ENCODE data around the gene CDH26.

DNA sequence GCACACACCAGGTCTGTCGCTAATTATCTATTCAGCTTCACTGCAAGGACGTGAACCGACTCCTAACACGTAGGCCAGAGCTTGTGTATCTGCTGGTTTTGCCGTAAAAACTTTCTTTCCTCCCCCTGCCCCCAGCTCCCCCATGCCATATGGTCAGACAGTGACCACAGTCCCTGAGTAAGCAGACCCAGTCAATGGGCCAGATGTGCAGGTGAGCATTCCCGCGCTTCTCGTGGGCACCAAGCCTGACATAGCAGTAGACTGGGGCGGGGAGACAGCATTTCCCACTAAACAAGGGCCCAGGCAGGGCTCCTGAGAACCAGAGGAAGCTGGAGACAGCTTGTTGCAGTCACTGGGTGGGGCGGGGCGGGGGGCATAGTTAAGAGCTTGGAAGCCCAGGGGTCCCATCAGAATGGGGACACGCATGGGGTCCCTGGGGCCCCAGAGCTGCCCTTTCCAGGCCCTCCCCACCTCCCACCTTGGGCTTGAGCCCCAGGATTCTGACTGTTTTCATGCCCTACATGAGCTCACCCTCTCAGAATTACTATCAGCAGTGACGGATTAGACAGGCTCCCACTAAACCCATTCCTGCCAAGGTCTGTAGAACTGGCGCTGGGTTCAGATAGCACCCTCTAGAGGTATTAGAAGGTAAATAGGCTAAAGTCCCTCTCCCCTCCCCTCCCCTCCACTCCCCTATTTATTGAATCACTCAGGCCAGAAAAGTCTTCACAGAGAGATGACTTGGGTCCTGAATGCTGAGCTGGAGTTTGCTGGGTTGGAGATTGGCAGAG lies 51.8 kb downstream of the CDH26 start:
- TF ChIP-seq, protein P1, sequence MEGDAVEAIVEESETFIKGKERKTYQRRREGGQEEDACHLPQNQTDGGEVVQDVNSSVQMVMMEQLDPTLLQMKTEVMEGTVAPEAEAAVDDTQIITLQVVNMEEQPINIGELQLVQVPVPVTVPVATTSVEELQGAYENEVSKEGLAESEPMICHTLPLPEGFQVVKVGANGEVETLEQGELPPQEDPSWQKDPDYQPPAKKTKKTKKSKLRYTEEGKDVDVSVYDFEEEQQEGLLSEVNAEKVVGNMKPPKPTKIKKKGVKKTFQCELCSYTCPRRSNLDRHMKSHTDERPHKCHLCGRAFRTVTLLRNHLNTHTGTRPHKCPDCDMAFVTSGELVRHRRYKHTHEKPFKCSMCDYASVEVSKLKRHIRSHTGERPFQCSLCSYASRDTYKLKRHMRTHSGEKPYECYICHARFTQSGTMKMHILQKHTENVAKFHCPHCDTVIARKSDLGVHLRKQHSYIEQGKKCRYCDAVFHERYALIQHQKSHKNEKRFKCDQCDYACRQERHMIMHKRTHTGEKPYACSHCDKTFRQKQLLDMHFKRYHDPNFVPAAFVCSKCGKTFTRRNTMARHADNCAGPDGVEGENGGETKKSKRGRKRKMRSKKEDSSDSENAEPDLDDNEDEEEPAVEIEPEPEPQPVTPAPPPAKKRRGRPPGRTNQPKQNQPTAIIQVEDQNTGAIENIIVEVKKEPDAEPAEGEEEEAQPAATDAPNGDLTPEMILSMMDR (IDR thresholded peaks at IDR 0.05): peak; percentile 46
- TF ChIP-seq SP1 (CRISPR knock-in tag; conservative IDR thresholded peaks at IDR 0.05) (no peak), ZNF121 (CRISPR knock-in tag; IDR thresholded peaks at IDR 0.05) (no peak), NR1H2 (CRISPR knock-in tag; IDR thresholded peaks at IDR 0.05) (no peak)
- TF ChIP-seq, protein P2, sequence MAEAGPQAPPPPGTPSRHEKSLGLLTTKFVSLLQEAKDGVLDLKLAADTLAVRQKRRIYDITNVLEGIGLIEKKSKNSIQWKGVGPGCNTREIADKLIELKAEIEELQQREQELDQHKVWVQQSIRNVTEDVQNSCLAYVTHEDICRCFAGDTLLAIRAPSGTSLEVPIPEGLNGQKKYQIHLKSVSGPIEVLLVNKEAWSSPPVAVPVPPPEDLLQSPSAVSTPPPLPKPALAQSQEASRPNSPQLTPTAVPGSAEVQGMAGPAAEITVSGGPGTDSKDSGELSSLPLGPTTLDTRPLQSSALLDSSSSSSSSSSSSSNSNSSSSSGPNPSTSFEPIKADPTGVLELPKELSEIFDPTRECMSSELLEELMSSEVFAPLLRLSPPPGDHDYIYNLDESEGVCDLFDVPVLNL (CRISPR knock-in tag; IDR thresholded peaks at IDR 0.05; ENCODE audit: borderline replicate concordance, low read depth): no peak
- TF ChIP-seq, protein P3, sequence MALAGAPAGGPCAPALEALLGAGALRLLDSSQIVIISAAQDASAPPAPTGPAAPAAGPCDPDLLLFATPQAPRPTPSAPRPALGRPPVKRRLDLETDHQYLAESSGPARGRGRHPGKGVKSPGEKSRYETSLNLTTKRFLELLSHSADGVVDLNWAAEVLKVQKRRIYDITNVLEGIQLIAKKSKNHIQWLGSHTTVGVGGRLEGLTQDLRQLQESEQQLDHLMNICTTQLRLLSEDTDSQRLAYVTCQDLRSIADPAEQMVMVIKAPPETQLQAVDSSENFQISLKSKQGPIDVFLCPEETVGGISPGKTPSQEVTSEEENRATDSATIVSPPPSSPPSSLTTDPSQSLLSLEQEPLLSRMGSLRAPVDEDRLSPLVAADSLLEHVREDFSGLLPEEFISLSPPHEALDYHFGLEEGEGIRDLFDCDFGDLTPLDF (CRISPR knock-in tag; IDR thresholded peaks at IDR 0.05): no peak
- TF ChIP-seq, protein P4, sequence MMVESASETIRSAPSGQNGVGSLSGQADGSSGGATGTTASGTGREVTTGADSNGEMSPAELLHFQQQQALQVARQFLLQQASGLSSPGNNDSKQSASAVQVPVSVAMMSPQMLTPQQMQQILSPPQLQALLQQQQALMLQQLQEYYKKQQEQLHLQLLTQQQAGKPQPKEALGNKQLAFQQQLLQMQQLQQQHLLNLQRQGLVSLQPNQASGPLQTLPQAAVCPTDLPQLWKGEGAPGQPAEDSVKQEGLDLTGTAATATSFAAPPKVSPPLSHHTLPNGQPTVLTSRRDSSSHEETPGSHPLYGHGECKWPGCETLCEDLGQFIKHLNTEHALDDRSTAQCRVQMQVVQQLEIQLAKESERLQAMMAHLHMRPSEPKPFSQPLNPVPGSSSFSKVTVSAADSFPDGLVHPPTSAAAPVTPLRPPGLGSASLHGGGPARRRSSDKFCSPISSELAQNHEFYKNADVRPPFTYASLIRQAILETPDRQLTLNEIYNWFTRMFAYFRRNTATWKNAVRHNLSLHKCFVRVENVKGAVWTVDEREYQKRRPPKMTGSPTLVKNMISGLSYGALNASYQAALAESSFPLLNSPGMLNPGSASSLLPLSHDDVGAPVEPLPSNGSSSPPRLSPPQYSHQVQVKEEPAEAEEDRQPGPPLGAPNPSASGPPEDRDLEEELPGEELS (CRISPR knock-in tag; IDR thresholded peaks at IDR 0.05): no peak

Measured in WTC11 (cell line).